ENCODE results near the gene PPP3R1.

GRCh38 chr2:68241732-68242131, 10.6 kb downstream of the PPP3R1 start:
- TF ChIP-seq SIN3A (IDR thresholded peaks at IDR 0.05; ENCODE audit: borderline replicate concordance in 2 of 2, control insufficient read depth in 1 of 2, low read depth in 2 of 2, low read length in 2 of 2) (no peak), ZNF511 (CRISPR knock-in tag; IDR thresholded peaks at IDR 0.05) (no peak), CTCF (IDR thresholded peaks at IDR 0.05 in 2 of 3, conservative IDR thresholded peaks at IDR 0.05 in 1 of 3; ENCODE audit: insufficient read depth in 2 of 3, low read depth in 1 of 3, low read length in 3 of 3) (no peak), EZH2 (IDR thresholded peaks at IDR 0.05; ENCODE audit: borderline replicate concordance, low read depth, low read length) (no peak), ZBED1 (IDR thresholded peaks at IDR 0.05) (no peak), ZNF23 (CRISPR knock-in tag; IDR thresholded peaks at IDR 0.05) (no peak), NFIC (IDR thresholded peaks at IDR 0.05) (no peak), FOXM1 (IDR thresholded peaks at IDR 0.05; ENCODE audit: low read depth) (no peak), FOXM1 (CRISPR knock-in tag; IDR thresholded peaks at IDR 0.05; ENCODE audit: low read depth) (no peak), CHD1 (IDR thresholded peaks at IDR 0.05; ENCODE audit: low read length) (no peak), MLX (CRISPR knock-in tag; conservative IDR thresholded peaks at IDR 0.05) (no peak), NFXL1 (CRISPR knock-in tag; IDR thresholded peaks at IDR 0.05) (no peak), CBFB (CRISPR knock-in tag; IDR thresholded peaks at IDR 0.05) (no peak), SRSF7 (optimal IDR thresholded peaks at IDR 0.05; ENCODE audit: low read depth, low read length) (no peak), TFAM (CRISPR knock-in tag; conservative IDR thresholded peaks at IDR 0.05) (no peak)

Measured in K562 (cell line).